Nephron progenitor cell (in vitro differentiated cells): ENCODE measurements around the gene RBMS3.
"Not testable (repeated sequence)": the region's sequence is repeated elsewhere in the genome, so short reads cannot be mapped to it uniquely, and the experiment has no call there.

ENCODE experiments used
- DNase-seq: peaks from one replicate; pipeline ENCODE4 v3.0.0; 2021
- H3K27ac Mint-ChIP-seq: 2 replicates; pipeline ENCODE4 v1.8.0; 2021; ENCODE audit warnings: mild to moderate bottlenecking, moderate library complexity, mixed read lengths
- H3K27me3 Mint-ChIP-seq: 2 replicates; pipeline ENCODE4 v1.8.0; 2021; ENCODE audit warnings: mild to moderate bottlenecking, low read depth, mixed read lengths; ENCODE audit not compliant: poor library complexity
- H3K36me3 Mint-ChIP-seq: 2 replicates; pipeline ENCODE4 v1.8.0; 2021; ENCODE audit warnings: low read depth, mixed read lengths
- H3K4me1 Mint-ChIP-seq: 2 replicates; pipeline ENCODE4 v1.8.0; 2021; ENCODE audit warnings: mixed read lengths
- H3K4me3 Mint-ChIP-seq: 2 replicates; pipeline ENCODE4 v1.8.0; 2021; ENCODE audit warnings: mild to moderate bottlenecking, moderate library complexity, mixed read lengths
- H3K9me3 Mint-ChIP-seq: 2 replicates; pipeline ENCODE4 v1.8.0; 2021; ENCODE audit warnings: mild to moderate bottlenecking, moderate library complexity, mixed read lengths
- TF ChIP-seq, protein P1 (sequence below): fragments of 200-600 bp; sonication (generic); IDR thresholded peaks from 2 replicates; pipeline ENCODE4 v1.5.0; 2021; ENCODE audit warnings: antibody characterized with exemption

The RBMS3 gene

DNA sequence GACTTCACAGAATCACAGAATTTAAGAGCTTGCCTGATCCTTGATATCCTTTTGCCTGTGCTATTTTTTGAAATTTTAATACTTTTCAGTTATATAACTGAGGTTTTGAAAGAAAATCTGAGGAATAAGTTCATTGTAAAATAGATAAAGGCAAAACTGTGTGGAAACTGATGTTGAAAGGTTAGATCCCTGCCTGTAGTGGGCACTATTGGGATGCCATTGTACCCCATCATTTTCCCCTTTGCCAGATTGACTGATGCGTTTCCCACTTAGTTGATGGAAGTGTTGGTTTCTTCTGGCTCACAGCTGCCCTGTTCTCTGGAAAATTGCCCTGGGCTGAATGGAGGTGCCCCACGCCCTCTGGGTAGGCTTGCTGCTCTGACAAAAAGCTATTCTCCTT is 387.9 kb downstream of the RBMS3 start:
- Mint-ChIP-seq H3K36me3 (no peaks in the 10 kb centered on the region), H3K9me3 (peaks cover 23% of the 10 kb centered on the region), H3K4me1 (peaks cover 10% of the 10 kb centered on the region), H3K27me3 (no peaks in the 10 kb centered on the region), H3K27ac (no peak overlapping the region), H3K4me3 (no peak overlapping the region)
- DNase-seq: no peak
- TF ChIP-seq, protein P1, sequence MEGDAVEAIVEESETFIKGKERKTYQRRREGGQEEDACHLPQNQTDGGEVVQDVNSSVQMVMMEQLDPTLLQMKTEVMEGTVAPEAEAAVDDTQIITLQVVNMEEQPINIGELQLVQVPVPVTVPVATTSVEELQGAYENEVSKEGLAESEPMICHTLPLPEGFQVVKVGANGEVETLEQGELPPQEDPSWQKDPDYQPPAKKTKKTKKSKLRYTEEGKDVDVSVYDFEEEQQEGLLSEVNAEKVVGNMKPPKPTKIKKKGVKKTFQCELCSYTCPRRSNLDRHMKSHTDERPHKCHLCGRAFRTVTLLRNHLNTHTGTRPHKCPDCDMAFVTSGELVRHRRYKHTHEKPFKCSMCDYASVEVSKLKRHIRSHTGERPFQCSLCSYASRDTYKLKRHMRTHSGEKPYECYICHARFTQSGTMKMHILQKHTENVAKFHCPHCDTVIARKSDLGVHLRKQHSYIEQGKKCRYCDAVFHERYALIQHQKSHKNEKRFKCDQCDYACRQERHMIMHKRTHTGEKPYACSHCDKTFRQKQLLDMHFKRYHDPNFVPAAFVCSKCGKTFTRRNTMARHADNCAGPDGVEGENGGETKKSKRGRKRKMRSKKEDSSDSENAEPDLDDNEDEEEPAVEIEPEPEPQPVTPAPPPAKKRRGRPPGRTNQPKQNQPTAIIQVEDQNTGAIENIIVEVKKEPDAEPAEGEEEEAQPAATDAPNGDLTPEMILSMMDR: no peak

DNA sequence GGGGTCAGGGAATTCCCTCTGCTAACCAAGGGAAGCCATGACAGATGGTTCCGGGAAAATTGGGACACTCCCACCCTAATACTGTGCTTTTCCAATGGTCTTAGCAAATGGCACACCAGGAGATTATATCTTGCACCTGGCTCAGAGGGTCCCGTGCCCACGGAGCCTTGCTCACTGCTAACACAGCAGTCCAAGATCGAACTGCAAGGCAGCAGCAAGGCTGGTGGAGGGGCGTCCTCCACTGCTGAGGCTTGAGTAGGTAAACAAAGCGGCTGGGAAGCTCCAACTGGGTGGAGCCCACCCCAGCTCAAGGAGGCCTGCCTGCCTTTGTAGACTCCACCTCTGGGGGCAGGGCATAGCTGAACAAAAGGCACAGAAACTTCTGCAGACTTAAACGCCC is 389.6 kb downstream of the RBMS3 start:
- H3K27ac Mint-ChIP-seq, DNase-seq, H3K36me3 Mint-ChIP-seq, H3K27me3 Mint-ChIP-seq, H3K4me3 Mint-ChIP-seq, H3K4me1 Mint-ChIP-seq: not testable (repeated sequence)
- H3K9me3 Mint-ChIP-seq: peaks cover 39% of the 10 kb centered on the region

DNA sequence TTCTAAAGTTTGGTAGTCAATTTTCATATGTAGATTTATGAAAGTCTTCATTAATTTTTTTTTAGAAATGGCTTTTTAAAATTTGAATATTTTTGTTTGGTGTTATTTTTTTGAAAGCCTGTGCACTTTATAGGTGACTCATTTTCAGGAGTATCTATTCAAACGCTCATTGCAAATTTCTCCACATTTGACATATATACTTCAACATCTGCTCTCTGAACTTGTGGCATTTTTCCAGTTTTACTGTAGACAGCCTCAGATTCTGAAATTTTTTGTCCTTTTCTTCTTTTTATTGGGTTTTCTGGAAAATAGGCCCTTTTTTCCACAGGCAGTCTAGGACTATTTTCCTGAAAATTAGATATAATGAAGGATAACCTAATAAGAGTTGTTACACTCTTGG is 396.6 kb downstream of the RBMS3 start:
- Mint-ChIP-seq H3K4me3 (no peak overlapping the region), H3K36me3 (peaks cover 9% of the 10 kb centered on the region), H3K27ac (no peak overlapping the region), H3K9me3 (peaks cover 43% of the 10 kb centered on the region), H3K27me3 (no peaks in the 10 kb centered on the region), H3K4me1 (peaks cover 5% of the 10 kb centered on the region)
- no peak for DNase-seq
- TF ChIP-seq, protein P1: no peak

DNA sequence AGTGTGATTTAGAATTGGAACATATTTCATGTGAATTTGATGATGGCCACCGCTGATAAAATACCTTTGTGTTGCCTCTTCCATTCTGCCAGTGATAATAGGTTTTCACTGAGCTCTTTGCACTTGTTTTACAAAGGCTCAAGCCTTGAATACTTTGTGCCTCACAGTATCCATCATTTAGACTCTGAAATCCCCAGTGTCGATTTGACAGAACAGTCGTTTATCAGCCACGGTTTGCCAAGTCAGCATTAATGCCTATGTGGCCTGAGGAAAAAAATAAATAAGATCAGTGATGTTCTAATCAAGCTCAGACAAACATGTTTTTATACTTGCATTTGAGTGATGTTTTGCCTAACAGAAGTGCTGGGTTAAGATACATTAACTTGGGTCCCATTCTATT is 399.1 kb downstream of the RBMS3 start:
- DNase-seq: no peak
- Mint-ChIP-seq H3K9me3 (peaks cover 18% of the 10 kb centered on the region), H3K27me3 (no peaks in the 10 kb centered on the region), H3K4me3 (no peak overlapping the region), H3K4me1 (peaks cover 14% of the 10 kb centered on the region), H3K27ac (no peak overlapping the region), H3K36me3 (no peaks in the 10 kb centered on the region)
- TF ChIP-seq, protein P1: no peak

DNA sequence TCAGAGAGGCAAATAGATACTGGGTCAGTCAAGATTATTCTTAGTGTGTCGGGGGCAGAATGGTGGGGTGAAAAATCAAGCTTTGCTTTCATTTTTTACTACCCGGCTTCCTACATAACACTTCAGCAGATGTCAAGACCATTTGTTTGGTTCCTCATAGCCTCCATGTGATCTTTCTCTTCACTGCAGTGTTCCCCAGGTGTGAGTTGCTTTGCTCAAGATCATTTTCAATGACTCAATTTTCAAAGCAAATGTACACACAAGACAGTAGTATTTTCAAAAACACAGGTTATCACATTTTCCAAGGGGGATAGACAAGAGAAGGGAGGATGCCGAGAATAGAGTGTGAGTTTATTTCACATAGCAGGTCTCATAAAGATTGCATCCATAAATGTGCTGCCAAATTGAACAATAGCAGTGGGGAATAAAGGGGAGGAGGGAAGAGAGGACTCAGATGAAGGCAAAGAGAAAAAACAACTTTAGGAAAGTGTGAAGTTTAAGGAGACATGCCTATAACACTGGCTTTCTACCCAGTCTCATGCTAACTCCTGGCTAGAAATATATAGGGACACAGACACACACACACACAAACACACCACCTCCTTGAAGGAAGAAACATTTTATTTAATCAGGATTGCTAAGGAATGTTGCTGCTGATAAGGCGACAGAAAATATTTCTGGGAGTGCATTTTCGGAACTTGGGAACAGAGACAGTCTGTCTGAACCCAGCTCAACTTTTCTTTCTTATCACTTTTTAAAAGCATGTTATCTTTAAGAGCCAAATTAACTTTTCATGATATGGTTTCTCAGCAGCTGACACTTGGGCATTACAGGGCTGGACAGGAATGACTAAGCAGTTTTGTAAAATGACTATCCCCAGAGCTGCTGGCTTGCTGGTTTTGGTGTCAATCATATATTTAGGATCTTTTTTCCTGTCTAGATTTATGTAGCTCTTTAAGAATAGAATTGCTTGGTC is 402.4 kb downstream of the RBMS3 start:
- H3K27ac Mint-ChIP-seq: no peak overlapping the region
- no peak overlapping the region for H3K4me3 Mint-ChIP-seq
- TF ChIP-seq, protein P1: no peak
- H3K4me1 Mint-ChIP-seq: peaks cover 14% of the 10 kb centered on the region
- H3K36me3 Mint-ChIP-seq: no peaks in the 10 kb centered on the region
- DNase-seq: no peak
- no peaks in the 10 kb centered on the region for H3K9me3 Mint-ChIP-seq
- no peaks in the 10 kb centered on the region for H3K27me3 Mint-ChIP-seq

DNA sequence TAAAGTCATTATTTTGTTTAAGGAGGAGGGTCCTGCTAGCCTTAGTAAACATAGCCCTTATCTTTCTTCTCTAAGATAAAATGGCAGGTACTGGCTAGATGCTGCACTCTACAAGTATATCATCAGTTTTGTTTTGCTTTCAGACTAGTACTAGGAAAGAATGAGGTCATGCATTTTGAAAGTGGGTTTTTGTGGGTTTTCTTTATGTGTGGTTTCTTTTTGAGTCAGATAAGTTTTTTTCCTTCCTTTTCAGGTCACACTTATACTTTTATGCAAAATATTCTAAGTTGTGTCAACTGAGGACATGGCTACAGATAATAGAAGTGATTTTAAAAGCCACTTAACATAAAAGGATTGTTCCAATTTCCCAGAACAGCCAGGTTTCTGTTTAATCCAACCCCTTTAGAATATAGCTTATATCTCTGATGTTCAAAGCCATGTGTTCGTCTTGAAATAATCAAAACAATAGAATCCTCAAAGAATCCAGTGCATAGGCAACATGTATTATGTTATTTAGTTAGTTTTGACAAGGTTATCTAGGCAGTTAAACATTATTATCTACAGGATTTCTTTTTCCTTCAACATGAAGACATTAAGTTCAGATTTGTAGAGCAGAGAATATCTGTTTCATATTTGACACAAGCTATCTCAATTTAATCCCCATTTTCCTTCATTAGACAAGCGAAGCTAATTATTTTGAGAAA is 406.2 kb downstream of the RBMS3 start:
- TF ChIP-seq, protein P1: no peak
- Mint-ChIP-seq H3K27me3 (no peaks in the 10 kb centered on the region), H3K4me1 (peaks cover 8% of the 10 kb centered on the region)

More for the DNA sequence above, 406.2 kb downstream of the RBMS3 start:
- no peak for DNase-seq
- H3K36me3 Mint-ChIP-seq: no peaks in the 10 kb centered on the region
- no peak overlapping the region for H3K4me3 Mint-ChIP-seq
- no peaks in the 10 kb centered on the region for H3K9me3 Mint-ChIP-seq
- H3K27ac Mint-ChIP-seq: no peak overlapping the region
